ENCODE measurements around the gene MCEE. TPM values are rescaled to one million over a fixed set of nuclear protein-coding genes. Genes with fewer than 3 reads are reported as not detected.

Gene MCEE
- total and polyA plus RNA-seq, 2 of the 4 experiments (the other 2 are of a cell fraction): 11.1 to 15.0 TPM

GRCh38 chr2:71071681-71072398, 58.2 kb downstream of the MCEE start:
- H3K9me3 ChIP-seq (ENCODE audit: control insufficient read depth, insufficient read depth, low read length): no peaks in the 10 kb centered on the region
- H3K56ac ChIP-seq (ENCODE audit: extremely low read depth, insufficient read depth, low read length): no peak overlapping the region
- no peak overlapping the region for H4K91ac ChIP-seq (ENCODE audit: insufficient read depth, low read depth, low read length)
- H3K36me3 ChIP-seq (ENCODE audit: control insufficient read depth, insufficient read depth, low read length): peaks cover 43% of the 10 kb centered on the region
- in situ Hi-C loops (cut with MboI; ENCODE audit: low sequenced_read_pairs) (no loop called here), dilution Hi-C loops (cut with HindIII; ENCODE audit: low sequenced_read_pairs, unreplicated experiment) (no loop called here), intact Hi-C loops (cut with micrococcal nuclease) (no loop called here)
- H3K4ac ChIP-seq (ENCODE audit: low read depth, low read length): no peak overlapping the region
- peak overlapping the region; percentile 13 for H2AFZ ChIP-seq (replicated peaks; ENCODE audit: low read length, poor library complexity)
- no peak overlapping the region for H2BK20ac ChIP-seq (ENCODE audit: low read depth, low read length)
- H3K79me1 ChIP-seq (ENCODE audit: low read depth in 1 of 2, low read length in 2 of 2): peaks cover 33 to 75% of the 10 kb centered on the region in 2 experiments
- H3K18ac ChIP-seq (ENCODE audit: low read depth, low read length): no peak overlapping the region
- H3K27ac ChIP-seq (ENCODE audit: insufficient read depth, low read length): no peak overlapping the region
- POLR2A ChIA-PET (ENCODE audit: unreplicated experiment): no interaction called here
- peaks cover 26% of the 10 kb centered on the region for H3K9me1 ChIP-seq (ENCODE audit: insufficient read depth, low read length)
- ATAC-seq (ENCODE audit: low read depth): no peak
- 0 out of 2 replicates have a peak, but pooled peaks cover 10% of the 10 kb centered on the region for H4K20me1 ChIP-seq (ENCODE audit: insufficient read depth, low read length)
- no peak overlapping the region for H4K8ac ChIP-seq (ENCODE audit: low read depth in 2 of 2, low read length in 2 of 2)
- H2AK9ac ChIP-seq (replicated peaks; ENCODE audit: low read depth, low read length, poor library complexity): no peak overlapping the region
- H3K9ac ChIP-seq (ENCODE audit: low read depth, low read length): no peak overlapping the region
- no peak overlapping the region for H3K14ac ChIP-seq (replicated peaks; ENCODE audit: low read depth, low read length)
- peaks cover 14% of the 10 kb centered on the region for H3K4me1 ChIP-seq (ENCODE audit: control insufficient read depth, insufficient read depth, low read length)
- no peak for DNase-seq
- no TSS peak for BruUV-seq (replicated peaks)
- H2BK15ac ChIP-seq (ENCODE audit: low read depth, low read length): no peak overlapping the region
- WGBS, 2 experiments (ENCODE audit: extremely low coverage in 2 of 2, insufficient read length in 1 of 2): no CpG with 5 or more reads among the region's 14 CpGs
- no peak overlapping the region for H3K4me3 ChIP-seq (ENCODE audit: insufficient read depth, low read depth, low read length)
- TF ChIP-seq MAFK (IDR thresholded peaks at IDR 0.05; ENCODE audit: low read depth, low read length): no peak
- no peak for TF ChIP-seq ELK1 (IDR thresholded peaks at IDR 0.05; ENCODE audit: borderline replicate concordance, low read depth, low read length)
- TF ChIP-seq RAD21 (IDR thresholded peaks at IDR 0.05; ENCODE audit: low read length): no peak
- TF ChIP-seq SMC3 (IDR thresholded peaks at IDR 0.05; ENCODE audit: low read depth, low read length): no peak
- TF ChIP-seq CEBPB (IDR thresholded peaks at IDR 0.05; ENCODE audit: low read depth, low read length): no peak
- TF ChIP-seq MXI1 (IDR thresholded peaks at IDR 0.05; ENCODE audit: borderline replicate concordance, low read depth, low read length): no peak
- no peaks in the 10 kb centered on the region for H3K27me3 ChIP-seq (ENCODE audit: control insufficient read depth, insufficient read depth, low read length)
- CTCF ChIA-PET: interaction anchor here (0.6 kb wide), 1 partner anchor 123 kb away, joined by 3 read pairs; no protein-coding TSS in a partner anchor
- no peak overlapping the region for H4K5ac ChIP-seq (ENCODE audit: low read depth, low read length)
- H3K4me2 ChIP-seq (ENCODE audit: low read depth, low read length): no peak overlapping the region
- no peak overlapping the region for H2BK120ac ChIP-seq (ENCODE audit: low read depth, low read length)
- H2BK5ac ChIP-seq (ENCODE audit: low read depth, low read length, poor library complexity, severe bottlenecking): no peak overlapping the region
- H2AK5ac ChIP-seq (ENCODE audit: low read depth, low read length): no peak overlapping the region
- no peak overlapping the region for H3K23ac ChIP-seq (ENCODE audit: low read depth, low read length)

Measured in IMR-90 (cell line).